ENCODE measurements around the gene HIPK2. TPM values are rescaled to one million over a fixed set of nuclear protein-coding genes. Genes with fewer than 3 reads are reported as not detected.

HIPK2 gene
- total and polyA plus RNA-seq, 2 experiments from 2014 or later = 7.3 to 16.9 TPM

- Histone ChIP-seq H3K36me3 (ENCODE audit: insufficient read depth) (no peaks in the 10 kb centered on the region), H3F3A (replicated peaks; ENCODE audit: low read depth) (no peaks in the 10 kb centered on the region), H3K4me3 (no peak overlapping the region), H4K20me1 (replicated peaks; ENCODE audit: insufficient read depth) (no peaks in the 10 kb centered on the region; the same call in 1 of the 2 replicates), H3K4me2 (no peak overlapping the region), H3K4me1 (ENCODE audit: insufficient read depth) (no peaks in the 10 kb centered on the region), H3K27ac (ENCODE audit: low read depth) (peak overlapping the region; percentile 15; the same call in 1 of the 2 replicates), H2AFZ (no peak overlapping the region), H3K9me2 (ENCODE audit: insufficient read depth) (0 out of 2 replicates have a peak, but pooled peaks cover 5% of the 10 kb centered on the region), H3K27me3 (ENCODE audit: insufficient read depth) (no peaks in the 10 kb centered on the region), H3K79me2 (replicated peaks; ENCODE audit: insufficient read depth) (no peaks in the 10 kb centered on the region)
- no peak for TF ChIP-seq ETS1 (IDR thresholded peaks at IDR 0.05)
- no peak for TF ChIP-seq STAT1 (IDR thresholded peaks at IDR 0.05; ENCODE audit: unreplicated experiment)
- TF ChIP-seq ZNF331 (CRISPR knock-in tag; IDR thresholded peaks at IDR 0.05; ENCODE audit: low read depth) = no peak
- no peak for TF ChIP-seq EZH2phosphoT487 (IDR thresholded peaks at IDR 0.05; ENCODE audit: unreplicated experiment)
- TF ChIP-seq NANOG (IDR thresholded peaks at IDR 0.05; ENCODE audit: borderline replicate concordance) = no peak
- TF ChIP-seq REST (IDR thresholded peaks at IDR 0.05; ENCODE audit: unreplicated experiment) = no peak
- TF ChIP-seq CREB1 (CRISPR knock-in tag; IDR thresholded peaks at IDR 0.05; ENCODE audit: low read depth) = no peak
- no peak for TF ChIP-seq EZH2 (IDR thresholded peaks at IDR 0.05; ENCODE audit: low read depth, unreplicated experiment)
- TF ChIP-seq JUNB (IDR thresholded peaks at IDR 0.05; ENCODE audit: unreplicated experiment) = no peak
- no peak for TF ChIP-seq ZNF114 (CRISPR knock-in tag; IDR thresholded peaks at IDR 0.05)
- TF ChIP-seq POLR2AphosphoS5 (IDR thresholded peaks at IDR 0.05; ENCODE audit: low read depth) = no peak
- no peak for TF ChIP-seq ZNF462 (CRISPR knock-in tag; IDR thresholded peaks at IDR 0.05)
- TF ChIP-seq CTCF (conservative IDR thresholded peaks at IDR 0.05; ENCODE audit: low read depth in 2 of 2) = no peak
- no peak for DNase-seq (ENCODE audit: low spot score)
- Mint-ChIP-seq H3K27ac (no peak overlapping the region), H3K27me3 (ENCODE audit: insufficient read depth, low read depth, poor library complexity) (peaks cover 6% of the 10 kb centered on the region), H3K4me1 (peaks cover 16% of the 10 kb centered on the region), H3K4me3 (no peak overlapping the region), H3K36me3 (ENCODE audit: low read depth) (no peaks in the 10 kb centered on the region), H3K9me3 (no peaks in the 10 kb centered on the region)
- ATAC-seq = no peak
These were observed 108.4 kb downstream of the HIPK2 start for GRCh38 chr7:139669106-139670061.

All from GM23338 (cell line).